Stomach (tissue), 9 donors: ENCODE data around the gene STX10. TPM values are rescaled to one million over a fixed set of nuclear protein-coding genes. Genes with fewer than 3 reads are reported as not detected.

Source experiments
- DNase-seq, 2 donors: peaks; one replicate each; pipeline versions ENCODE4 v3.0.0 to v3.0.0-alpha.2; 2013 to 2019
- H3K27ac ChIP-seq, 5 donors: fragments of 200-600 bp in 4 of 5; sonication (generic) in 4 of 5; one replicate each; pipeline ENCODE4 v1.5.1; 2013 to 2019; ENCODE audit warnings: mild to moderate bottlenecking in 1 of 5, moderate library complexity in 1 of 5
- H3K27me3 ChIP-seq, 3 donors: fragments of 200-600 bp; sonication (generic); one replicate each; pipeline ENCODE4 v1.5.1; 2017 to 2019; ENCODE audit warnings: mixed run types in 1 of 3
- H3K36me3 ChIP-seq, 4 donors: fragments of 200-600 bp; sonication (generic); 1 replicate in 3 of 4; 2 replicates in 1 of 4; pipeline ENCODE4 v1.5.1; 2016 to 2019
- H3K4me1 ChIP-seq, 4 donors: fragments of 200-600 bp; sonication (generic); one replicate each; pipeline ENCODE4 v1.5.1; 2016 to 2019
- H3K4me3 ChIP-seq, 4 donors: fragments of 200-600 bp; sonication (generic) in 3 of 4; one replicate each; pipeline ENCODE4 v1.5.1; 2016 to 2019; ENCODE audit warnings: mild to moderate bottlenecking in 1 of 4
- H3K9me3 ChIP-seq, 4 donors: fragments of 200-600 bp; sonication (generic); one replicate each; pipeline ENCODE4 v1.5.1; 2016 to 2019
- CTCF ChIP-seq, 7 experiments: fragments of 450-650 bp in 4 of 7; fragments of 200-600 bp in 3 of 7; sonication (generic) in 3 of 7; IDR thresholded peaks; one replicate each; pipeline ENCODE4 v1.5.1; 2016 to 2019; ENCODE audit warnings: antibody characterized with exemption in 7 of 7, control low read depth in 2 of 7, mild to moderate bottlenecking in 1 of 7
- EP300 ChIP-seq: sonication (generic); formaldehyde crosslinking; IDR thresholded peaks from one replicate; pipeline ENCODE4 v1.6.1; 2017; ENCODE audit warnings: antibody characterized with exemption
- POLR2A ChIP-seq, 4 donors: fragments of 450-650 bp; IDR thresholded peaks; one replicate each; pipeline ENCODE4 v1.6.1; 2016; ENCODE audit warnings: antibody characterized with exemption in 4 of 4, control low read depth in 2 of 4, mild to moderate bottlenecking in 1 of 4, moderate library complexity in 1 of 4
- POLR2AphosphoS5 ChIP-seq, 3 donors: sonication (generic); formaldehyde crosslinking; IDR thresholded peaks; one replicate each; pipeline ENCODE4 v1.6.1; 2016; ENCODE audit warnings: antibody characterized with exemption in 3 of 3
- WGBS, 5 donors: extraction: QIAGEN DNeasy Blood & Tissue Kit in 3 of 5; methylation state at CpG; one replicate each; pipeline versions ENCODE4 v1.1.5 to v1.1.7; 2013 to 2018; 5-methylcytosine and 5-hydroxymethylcytosine counted together
- intact Hi-C: fragments of 100-400 bp; cut with DNase I; formaldehyde crosslinking; loops from one replicate; pipeline ENCODE4 v1.15.1; 2023; ENCODE audit warnings: low total_unique reads
- polyA plus RNA-seq, 3 donors: library from polyadenylated mRNA; stranded (reverse); fragments of 200-250 nt; gene quantifications; one replicate each; pipeline ENCODE4 v1.2.3, GENCODE V29; 2013
- total RNA-seq, 5 donors: library from RNA; depleted of rRNA; stranded (reverse); fragments of >200 nt; gene quantifications; one replicate each; pipeline versions ENCODE4 v1.1.0 to v1.2.3, GENCODE V29; 2014 to 2016
- donor health status: healthy with polysubstance abuse.
- donor health status: Bipolar disorder and iron deficiency.
- donor health status: healthy.

Gene STX10
- total and polyA plus RNA-seq, 8 donors = 20.4 to 942 (median 104) TPM

DNA sequence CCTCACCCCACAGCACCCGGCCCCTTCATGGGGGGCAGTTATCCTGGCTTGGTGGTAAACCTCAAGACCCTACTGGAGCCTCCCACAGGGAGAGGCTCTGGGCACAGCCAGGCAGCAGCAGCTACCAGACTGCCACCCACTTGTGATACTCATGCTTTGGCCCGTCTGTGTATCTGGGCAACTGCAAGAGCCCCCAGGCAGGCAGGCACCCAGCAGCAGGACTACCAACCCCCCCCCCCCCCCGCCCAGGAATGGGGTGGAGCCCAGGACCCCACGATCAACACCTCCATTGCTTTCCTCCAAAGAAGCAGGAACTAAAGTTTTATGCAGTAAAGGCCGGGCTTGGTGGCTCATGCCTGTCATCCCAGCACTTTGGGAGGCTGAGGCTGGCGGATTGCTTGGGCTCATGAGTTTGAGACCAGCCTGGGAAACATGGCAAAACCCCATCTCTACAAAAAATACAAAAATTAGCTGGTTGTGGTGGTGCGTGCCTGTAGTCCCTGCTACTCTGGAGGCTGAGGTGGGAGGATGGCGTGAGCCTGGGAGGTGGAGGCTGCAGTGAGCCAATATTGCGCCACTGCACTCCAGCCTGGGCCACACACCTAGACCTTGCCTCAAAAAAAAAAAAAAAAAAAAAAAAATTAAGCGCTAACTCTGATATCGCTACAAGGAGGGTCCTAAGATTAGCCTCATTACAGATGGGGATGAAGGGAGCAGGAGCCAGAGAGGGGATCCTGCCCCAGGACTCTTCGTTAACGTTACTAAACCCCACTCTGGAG lies 46.4 kb downstream of the STX10 start:
- Histone ChIP-seq H3K9me3 (no peaks in the 10 kb centered on the region), H3K27me3 (no peaks in the 10 kb centered on the region), H3K36me3 (peaks cover 0 to 30% (median 23%) of the 10 kb centered on the region in 4 donors), H3K4me3 (peak overlapping the region in 3 of 4 donors; percentile 34 to 53 (median 41)), H3K4me1 (peaks cover 29 to 70% (median 51%) of the 10 kb centered on the region in 4 donors), H3K27ac (peak overlapping the region in 4 of 5 donors; percentile 79 to 96 (median 88))
- no peak for TF ChIP-seq EP300
- no peak for TF ChIP-seq POLR2AphosphoS5 (IDR thresholded peaks at IDR 0.05)
- TF ChIP-seq CTCF (IDR thresholded peaks at IDR 0.05) = no peak
- TF ChIP-seq POLR2A (IDR thresholded peaks at IDR 0.05) = no peak
- DNase-seq = no peak
- WGBS, 5 donors = 74 to 83% (median 77%) methylated on average over 9 to 13 of the region's 13 CpGs
- intact Hi-C loops = no loop called here

DNA sequence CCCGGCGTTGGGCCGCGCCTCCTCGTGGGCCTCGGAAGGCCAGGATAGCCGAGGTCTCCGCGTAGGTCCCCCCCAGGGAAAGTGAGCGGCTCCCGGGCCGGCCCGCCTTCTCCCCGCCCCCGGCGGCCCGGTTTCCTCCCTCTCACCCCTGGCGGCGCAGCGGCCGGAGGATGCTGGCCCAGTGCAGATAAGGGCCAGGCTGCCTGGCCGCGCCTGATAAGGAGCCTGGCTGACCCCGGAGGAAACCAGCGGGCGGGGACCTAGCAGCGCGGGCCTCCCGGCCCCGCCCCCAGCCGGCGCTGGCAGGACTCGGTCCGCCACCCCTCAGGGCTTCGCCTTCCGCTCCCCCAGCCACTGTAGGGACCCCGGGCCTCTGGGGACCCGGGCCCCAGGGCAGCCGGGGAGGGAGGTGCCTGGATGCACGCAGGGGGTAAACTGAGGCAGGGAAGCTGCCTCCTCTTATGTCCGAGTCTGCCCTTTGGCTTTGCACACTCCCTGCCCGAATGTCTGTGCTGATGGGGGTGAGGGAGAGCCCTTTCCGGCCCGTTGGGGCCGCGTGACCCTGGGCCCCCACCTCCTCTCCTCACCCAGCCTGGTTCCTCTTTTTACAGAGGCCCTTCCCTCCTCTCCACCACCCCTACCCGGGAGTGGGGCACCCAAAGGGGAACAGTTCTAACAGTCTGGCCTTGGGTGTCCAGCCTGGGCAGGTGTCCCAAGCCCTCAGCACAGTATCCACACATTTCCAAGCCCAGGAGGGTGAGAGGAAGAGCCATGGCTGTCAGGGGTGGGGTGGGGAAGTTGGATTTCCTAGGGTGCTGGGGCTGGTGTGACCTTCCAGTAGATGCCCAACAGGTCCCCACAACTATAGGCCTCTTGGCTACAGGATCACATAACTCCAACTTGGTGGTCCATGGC lies 47.3 kb downstream of the STX10 start, which contains the start of gene LYL1:
LYL1 (minus strand) TSS at position 193 of the 915 bp plus-strand sequence. CDS start 1,687 bp downstream, outside the sequence.
- Histone ChIP-seq H3K4me3 (peak within 1 kb of the TSS; percentile 39 to 53 (median 42)), H3K27ac (peak within 1 kb of the TSS; percentile 74 to 96 (median 86)), H3K9me3 (no peaks in the 10 kb centered on the region), H3K4me1 (peaks cover 37 to 78% (median 59%) of the 10 kb centered on the region in 4 donors), H3K27me3 (peaks cover 0 to 3% (median 0%) of the 10 kb centered on the region in 3 donors), H3K36me3 (peaks cover 0 to 22% (median 17%) of the 10 kb centered on the region in 4 donors)
- WGBS, 5 donors = 0 to 2% (median 2%) methylated on average over 34 to 46 of the region's 47 CpGs
- DNase-seq = peak; percentile 86 to 88
- intact Hi-C loops = no loop called here
- TF ChIP-seq POLR2AphosphoS5 (IDR thresholded peaks at IDR 0.05) (peak; percentile 35 to 75 (median 68)), POLR2A (IDR thresholded peaks at IDR 0.05) (no peak), CTCF (IDR thresholded peaks at IDR 0.05) (peak in 1 of 7 experiments; percentile 14)

DNA sequence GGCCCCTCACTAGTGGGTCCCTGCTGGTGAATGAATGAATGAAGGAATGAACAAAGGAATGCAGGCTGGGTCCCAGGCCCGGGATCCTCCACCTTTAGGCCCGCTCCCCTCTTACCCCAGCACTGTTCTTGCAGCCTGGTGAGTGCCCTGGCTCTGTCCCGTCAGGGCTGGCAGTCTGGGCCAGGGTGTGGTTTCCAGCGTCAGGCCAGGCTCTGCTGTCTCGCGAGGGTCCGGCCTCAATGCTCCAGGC lies 47.8 kb downstream of the STX10 start:
- H3K4me3 ChIP-seq = peak overlapping the region; percentile 39 to 53 (median 42)
- intact Hi-C loops = no loop called here
- TF ChIP-seq CTCF (IDR thresholded peaks at IDR 0.05) (no peak), EP300 (no peak), POLR2AphosphoS5 (IDR thresholded peaks at IDR 0.05) (no peak), POLR2A (IDR thresholded peaks at IDR 0.05) (no peak)
- H3K27ac ChIP-seq = peak overlapping the region; percentile 74 to 96 (median 86)
- no peaks in the 10 kb centered on the region for H3K9me3 ChIP-seq
- peaks cover 0 to 16% (median 12%) of the 10 kb centered on the region in 4 donors for H3K36me3 ChIP-seq
- no peak for DNase-seq
- 0 to 12% (median 7%) methylated on average over 6 to 7 of the region's 7 CpGs for WGBS, 5 donors
- H3K27me3 ChIP-seq = peaks cover 0 to 6% (median 0%) of the 10 kb centered on the region in 3 donors
- H3K4me1 ChIP-seq = peaks cover 43 to 84% (median 65%) of the 10 kb centered on the region in 4 donors
